Subcutaneous abdominal adipose tissue (tissue), 5 donors: Measurements from ENCODE around the gene GTF2B.
"Not testable (repeated sequence)": the region's sequence is repeated elsewhere in the genome, so short reads cannot be mapped to it uniquely, and the experiment has no call there.

Experiments used
- H3K27ac ChIP-seq: one replicate; pipeline ENCODE4 v1.7.0; 2013; ENCODE audit warnings: low read depth, mild to moderate bottlenecking, inconsistent platforms, low read length, moderate library complexity
- H3K27me3 ChIP-seq, 5 donors: one replicate each; pipeline ENCODE4 v1.7.0; 2013; ENCODE audit warnings: low read length in 5 of 5, inconsistent platforms in 1 of 5; ENCODE audit not compliant: control insufficient read depth in 5 of 5, insufficient read depth in 4 of 5
- H3K36me3 ChIP-seq, 5 donors: one replicate each; pipeline ENCODE4 v1.7.0; 2013; ENCODE audit warnings: low read length in 5 of 5; ENCODE audit not compliant: control insufficient read depth in 5 of 5, insufficient read depth in 5 of 5
- H3K4me1 ChIP-seq, 5 donors: one replicate each; pipeline ENCODE4 v1.7.0; 2013; ENCODE audit warnings: low read length in 5 of 5, mild to moderate bottlenecking in 3 of 5, moderate library complexity in 1 of 5; ENCODE audit not compliant: control insufficient read depth in 5 of 5, insufficient read depth in 5 of 5
- H3K4me3 ChIP-seq, 5 donors: one replicate each; pipeline ENCODE4 v1.7.0; 2013; ENCODE audit warnings: low read length in 5 of 5, low read depth in 1 of 5
- H3K9ac ChIP-seq, 5 donors: one replicate each; pipeline ENCODE4 v1.7.0; 2013; ENCODE audit warnings: low read length in 5 of 5, mild to moderate bottlenecking in 4 of 5, moderate library complexity in 3 of 5
- H3K9me3 ChIP-seq, 5 donors: one replicate each; pipeline ENCODE4 v1.7.0; 2013; ENCODE audit warnings: low read length in 5 of 5; ENCODE audit not compliant: control insufficient read depth in 5 of 5
- donor health status: healthy.
- donor health status: healthy.
- donor health status: healthy.
- donor health status: healthy.
- donor health status: healthy.

The GTF2B gene

GRCh38 chr1:88890131-88890530 is 1.2 kb downstream of the GTF2B start:
- H3K27me3 ChIP-seq = no peaks in the 10 kb centered on the region
- H3K9ac ChIP-seq = peak overlapping the region; percentile 39 to 99 (median 79)
- peaks cover 10 to 25% (median 15%) of the 10 kb centered on the region in 5 donors for H3K36me3 ChIP-seq
- peaks cover 5 to 33% (median 31%) of the 10 kb centered on the region in 5 donors for H3K4me1 ChIP-seq
- H3K27ac ChIP-seq = peak overlapping the region; percentile 83
- H3K9me3 ChIP-seq = no peaks in the 10 kb centered on the region
- H3K4me3 ChIP-seq = peak overlapping the region; percentile 95 to 99 (median 97)

DNA sequence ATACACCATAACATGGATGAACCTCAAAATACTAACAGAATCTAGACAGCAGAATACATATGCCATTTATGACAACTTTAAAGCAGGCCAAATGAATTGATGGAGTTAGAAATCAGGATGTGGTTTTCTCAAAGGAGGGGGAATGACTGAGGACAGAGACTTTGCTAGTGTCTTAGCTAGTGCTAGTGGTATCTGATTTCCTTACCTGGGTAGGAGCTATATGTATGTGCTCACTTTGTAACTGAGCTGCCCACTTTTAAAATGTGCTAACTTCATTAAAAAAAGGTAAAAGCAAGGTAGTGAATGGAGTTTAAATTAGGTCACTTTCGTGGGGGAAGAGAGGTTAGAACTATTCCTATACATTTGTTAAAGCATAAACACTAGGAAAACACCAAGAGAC is 2.6 kb downstream of the GTF2B start:
- H3K27me3 ChIP-seq = no peaks in the 10 kb centered on the region
- no peak overlapping the region for H3K4me3 ChIP-seq
- peaks cover 16 to 38% (median 23%) of the 10 kb centered on the region in 5 donors for H3K36me3 ChIP-seq
- no peak overlapping the region for H3K27ac ChIP-seq
- peaks cover 5 to 33% (median 31%) of the 10 kb centered on the region in 5 donors for H3K4me1 ChIP-seq
- H3K9me3 ChIP-seq = no peaks in the 10 kb centered on the region
- peak overlapping the region in 2 of 5 donors; percentile 39 to 51 for H3K9ac ChIP-seq

DNA sequence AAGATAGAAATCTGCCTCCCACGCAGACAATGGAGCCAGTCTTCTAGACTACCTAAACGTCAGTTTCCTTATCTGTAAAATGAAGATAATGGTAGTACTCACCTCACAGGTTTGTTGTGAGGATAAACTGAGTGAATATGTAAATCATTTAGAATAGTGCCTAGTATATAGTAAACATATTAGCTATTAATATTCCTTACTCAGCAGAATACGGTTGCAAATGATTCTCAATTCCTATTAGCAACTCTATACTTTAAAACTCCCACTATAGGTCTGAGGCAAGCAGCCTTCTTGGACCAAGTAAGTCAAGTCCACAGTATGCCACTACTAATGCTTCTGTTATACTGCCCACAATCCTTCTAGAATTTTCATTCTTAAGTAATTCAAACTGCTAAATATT is 5.4 kb downstream of the GTF2B start:
- Histone ChIP-seq H3K4me1 (peaks cover 5 to 29% (median 24%) of the 10 kb centered on the region in 5 donors), H3K36me3 (peaks cover 22 to 62% (median 35%) of the 10 kb centered on the region in 5 donors)

GRCh38 chr1:88883156-88883555 is 8.2 kb downstream of the GTF2B start:
- no peak overlapping the region for H3K27ac ChIP-seq
- H3K4me1 ChIP-seq = peaks cover 0 to 7% (median 2%) of the 10 kb centered on the region in 5 donors
- H3K9me3 ChIP-seq = no peaks in the 10 kb centered on the region
- H3K4me3 ChIP-seq = no peak overlapping the region
- no peaks in the 10 kb centered on the region for H3K27me3 ChIP-seq
- H3K36me3 ChIP-seq = peaks cover 30 to 74% (median 35%) of the 10 kb centered on the region in 5 donors
- H3K9ac ChIP-seq = no peak overlapping the region

More for the DNA sequence above, 5.4 kb downstream of the GTF2B start:
- no peaks in the 10 kb centered on the region for H3K27me3 ChIP-seq
- H3K9ac ChIP-seq = peak overlapping the region in 1 of 5 donors; percentile 11
- no peak overlapping the region for H3K4me3 ChIP-seq
- H3K9me3 ChIP-seq = no peaks in the 10 kb centered on the region
- H3K27ac ChIP-seq = no peak overlapping the region

DNA sequence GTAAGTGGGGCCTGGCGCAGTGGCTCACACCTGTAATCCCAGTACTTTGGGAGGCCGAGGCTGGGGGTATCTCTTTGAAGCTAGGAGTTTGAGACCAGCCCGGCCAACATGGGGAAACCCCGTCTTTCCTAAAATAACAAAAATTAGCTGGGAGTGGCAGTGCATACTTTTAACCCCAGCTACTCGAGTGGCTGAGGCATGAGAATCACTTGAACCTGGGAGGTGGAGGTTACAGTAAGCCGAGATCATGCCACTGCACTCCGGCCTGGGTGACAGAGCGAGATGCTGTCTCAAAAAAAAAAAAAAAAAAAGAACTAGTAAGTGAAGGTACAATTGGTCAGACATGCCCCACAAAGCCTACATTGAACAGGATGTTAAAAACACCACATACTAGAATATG is 10.7 kb downstream of the GTF2B start:
- Histone ChIP-seq H3K4me1 (peaks cover 0 to 13% (median 7%) of the 10 kb centered on the region in 5 donors), H3K36me3 (peaks cover 18 to 62% (median 23%) of the 10 kb centered on the region in 5 donors)
- not testable (repeated sequence) for H3K4me3 ChIP-seq, H3K27me3 ChIP-seq, H3K9ac ChIP-seq, H3K27ac ChIP-seq, H3K9me3 ChIP-seq

DNA sequence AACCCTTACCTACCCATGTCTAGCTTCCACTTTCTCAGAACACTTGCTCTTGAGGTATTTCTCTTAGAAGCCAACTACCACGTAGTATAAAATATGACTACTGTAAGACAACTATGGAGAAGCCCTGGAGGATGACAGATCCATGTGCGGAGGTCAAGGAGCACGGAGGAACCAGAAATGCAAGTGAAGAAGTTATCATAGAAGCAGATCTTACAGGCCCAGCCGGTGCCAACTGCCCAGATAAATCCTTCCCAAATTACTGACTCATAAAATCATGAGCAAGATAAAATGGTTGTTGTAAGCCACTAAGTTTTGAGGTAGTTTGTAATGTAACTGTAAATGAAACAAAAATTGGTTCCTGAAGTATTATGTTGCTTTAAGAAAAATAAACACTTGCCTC is 12.6 kb downstream of the GTF2B start:
- no peaks in the 10 kb centered on the region for H3K9me3 ChIP-seq
- H3K4me3 ChIP-seq = no peak overlapping the region
- no peaks in the 10 kb centered on the region for H3K27me3 ChIP-seq
- no peak overlapping the region for H3K27ac ChIP-seq
- H3K4me1 ChIP-seq = peaks cover 0 to 18% (median 16%) of the 10 kb centered on the region in 5 donors
- H3K9ac ChIP-seq = no peak overlapping the region
- H3K36me3 ChIP-seq = peaks cover 9 to 44% (median 14%) of the 10 kb centered on the region in 5 donors

- Histone ChIP-seq H3K9me3 (no peaks in the 10 kb centered on the region), H3K27ac (no peak overlapping the region), H3K9ac (no peak overlapping the region), H3K27me3 (no peaks in the 10 kb centered on the region), H3K4me1 (peaks cover 0 to 20% (median 12%) of the 10 kb centered on the region in 5 donors), H3K36me3 (peaks cover 6 to 36% (median 8%) of the 10 kb centered on the region in 5 donors), H3K4me3 (no peak overlapping the region)
Observed at GRCh38 chr1:88877911-88878310, 13.5 kb downstream of the GTF2B start.

GRCh38 chr1:88877382-88877825 is 14.0 kb downstream of the GTF2B start:
- Histone ChIP-seq H3K4me1 (peaks cover 0 to 20% (median 12%) of the 10 kb centered on the region in 5 donors), H3K36me3 (peaks cover under 1 to 32% (median 8%) of the 10 kb centered on the region in 5 donors), H3K9me3 (no peaks in the 10 kb centered on the region), H3K4me3 (no peak overlapping the region), H3K9ac (no peak overlapping the region), H3K27ac (no peak overlapping the region), H3K27me3 (no peaks in the 10 kb centered on the region)

- Histone ChIP-seq H3K27ac (no peak overlapping the region), H3K9me3 (no peaks in the 10 kb centered on the region), H3K4me3 (no peak overlapping the region), H3K36me3 (peaks cover 0 to 27% (median 8%) of the 10 kb centered on the region in 5 donors), H3K9ac (peak overlapping the region in 1 of 5 donors; percentile 41), H3K27me3 (no peaks in the 10 kb centered on the region), H3K4me1 (peaks cover 0 to 20% (median 12%) of the 10 kb centered on the region in 5 donors)
Observed at GRCh38 chr1:88876573-88877365, 14.6 kb downstream of the GTF2B start.

DNA sequence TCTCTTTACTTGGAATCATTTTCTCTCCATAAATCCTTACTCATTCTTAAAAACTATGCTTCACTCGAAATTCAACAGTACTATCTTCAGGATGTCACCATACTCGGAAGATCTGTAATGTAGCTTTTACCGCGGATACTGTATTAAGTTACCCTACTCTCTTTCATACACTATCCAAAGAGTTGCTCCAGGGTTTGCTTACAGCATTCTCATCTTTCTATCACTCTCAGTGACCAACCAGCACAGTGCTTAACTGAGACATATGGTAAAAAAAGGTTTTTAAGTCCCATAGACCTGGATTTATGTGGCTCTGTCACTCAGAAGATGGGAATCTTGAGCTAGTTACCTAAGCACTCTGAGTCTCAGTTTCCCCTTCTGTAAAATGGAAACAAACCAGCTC is 15.8 kb downstream of the GTF2B start:
- H3K4me3 ChIP-seq = no peak overlapping the region
- H3K36me3 ChIP-seq = peaks cover 0 to 17% (median 8%) of the 10 kb centered on the region in 5 donors
- no peak overlapping the region for H3K9ac ChIP-seq
- no peaks in the 10 kb centered on the region for H3K27me3 ChIP-seq
- H3K4me1 ChIP-seq = peaks cover 0 to 20% (median 12%) of the 10 kb centered on the region in 5 donors
- no peak overlapping the region for H3K27ac ChIP-seq
- H3K9me3 ChIP-seq = no peaks in the 10 kb centered on the region
